Measurements from ENCODE around the gene IL17REL.

- no peak for TF ChIP-seq CTCF (IDR thresholded peaks at IDR 0.05)
- no peak for TF ChIP-seq NR1H2 (CRISPR knock-in tag; IDR thresholded peaks at IDR 0.05)
- TF ChIP-seq NR2C2 (CRISPR knock-in tag; IDR thresholded peaks at IDR 0.05) = no peak
- no peak for TF ChIP-seq ATF2 (CRISPR knock-in tag; IDR thresholded peaks at IDR 0.05; ENCODE audit: borderline replicate concordance, low read depth)
- no peak for TF ChIP-seq TEAD4 (CRISPR knock-in tag; IDR thresholded peaks at IDR 0.05)
- TF ChIP-seq EMX1 (CRISPR knock-in tag; IDR thresholded peaks at IDR 0.05) = no peak
- TF ChIP-seq MAX (CRISPR knock-in tag; IDR thresholded peaks at IDR 0.05) = no peak
- no peak for TF ChIP-seq FOXK1 (CRISPR knock-in tag; IDR thresholded peaks at IDR 0.05)
- no peak for TF ChIP-seq SMAD3 (CRISPR knock-in tag; IDR thresholded peaks at IDR 0.05; ENCODE audit: borderline replicate concordance)
- TF ChIP-seq MYBL2 (CRISPR knock-in tag; IDR thresholded peaks at IDR 0.05) = no peak
- TF ChIP-seq KAT7 (CRISPR knock-in tag; IDR thresholded peaks at IDR 0.05; ENCODE audit: borderline replicate concordance) = no peak
- TF ChIP-seq RORB (CRISPR knock-in tag; IDR thresholded peaks at IDR 0.05) = no peak
- TF ChIP-seq ZBTB21 (CRISPR knock-in tag; IDR thresholded peaks at IDR 0.05; ENCODE audit: borderline replicate concordance) = no peak
- TF ChIP-seq ZMAT4 (CRISPR knock-in tag; IDR thresholded peaks at IDR 0.05) = no peak
Observed at GRCh38 chr22:50031189-50032091, 18.9 kb upstream of the IL17REL start.

Data from WTC11 (cell line).